Frontal cortex (tissue), 1 donor: Measurements from ENCODE around the gene THOC1. TPM values are rescaled to one million over a fixed set of nuclear protein-coding genes. Genes with fewer than 3 reads are reported as not detected.

ENCODE experiments used
- total RNA-seq: library from RNA; depleted of rRNA; stranded (reverse); fragments of >200 nt; gene quantifications from one replicate; pipeline ENCODE4 v1.2.3, GENCODE V29; 2014

Gene THOC1
- total RNA-seq, 1 donor from 2014 or later: 65.6 TPM

Other genes starting within 250 kb of the THOC1 start
- gene TUBB8B, start 218.4 kb downstream of the THOC1 start, total RNA-seq: not detected
- 27.3 TPM for gene USP14, start 109.5 kb downstream of the THOC1 start, total RNA-seq
- gene COLEC12, start 232.7 kb upstream of the THOC1 start, total RNA-seq: 16.7 TPM